H1 (cell line): ENCODE measurements around the gene SGCD. TPM values are rescaled to one million over a fixed set of nuclear protein-coding genes. Genes with fewer than 3 reads are reported as not detected.
"Not testable (repeated sequence)": the region's sequence is repeated elsewhere in the genome, so short reads cannot be mapped to it uniquely, and the experiment has no call there.

Experiments
- CTCF ChIA-PET: fragments of 300-600 bp; sonication (Branson Sonifier 250); formaldehyde crosslinking; loops from one replicate; lab custom pipeline; 2021; ENCODE audit not compliant: partially characterized antibody; lab: Charles Lee
- POLR2A ChIA-PET: fragments of 300-600 bp; sonication (Branson Sonifier 250); formaldehyde crosslinking; loops from one replicate; lab custom pipeline; 2021; ENCODE audit warnings: inconsistent platforms; ENCODE audit not compliant: partially characterized antibody; lab: Charles Lee
- DNase-seq, 2 experiments: peaks; one replicate each; pipeline versions ENCODE4 v3.0.0 to v3.0.0-alpha.2; 2010 to 2022; ENCODE audit warnings: low spot score in 2 of 2, low read depth in 1 of 2, mixed read lengths in 1 of 2
- FAIRE-seq: peaks from 2 replicates; lab custom pipeline; 2011; peaks lifted over from hg19 to GRCh38; lab: Jason Lieb, UNC
- H2AFZ ChIP-seq: 2 replicates; pipeline ENCODE4 v1.8.1; 2012; ENCODE audit warnings: low read length, inconsistent platforms
- H2AK5ac ChIP-seq: 2 replicates; pipeline ENCODE4 v1.6.1; 2013; ENCODE audit warnings: low read depth, low read length
- H2BK120ac ChIP-seq: replicated peaks from 2 replicates; pipeline ENCODE3; 2013; ENCODE audit warnings: low read depth, low read length, inconsistent platforms
- H2BK12ac ChIP-seq: 2 replicates; pipeline ENCODE4 v1.6.1; 2013; ENCODE audit warnings: low read depth, low read length
- H2BK15ac ChIP-seq: 2 replicates; pipeline ENCODE4 v1.6.1; 2013; ENCODE audit warnings: low read length
- H2BK20ac ChIP-seq: 2 replicates; pipeline ENCODE4 v1.6.1; 2013; ENCODE audit warnings: low read length
- H2BK5ac ChIP-seq: 2 replicates; pipeline ENCODE4 v1.6.1; 2013; ENCODE audit warnings: low read depth, low read length
- H3K14ac ChIP-seq: 2 replicates; pipeline ENCODE4 v1.6.1; 2013; ENCODE audit warnings: inconsistent platforms; ENCODE audit not compliant: insufficient read length
- H3K18ac ChIP-seq: 2 replicates; pipeline ENCODE4 v1.6.1; 2013; ENCODE audit warnings: low read length; ENCODE audit errors: extremely low read depth
- H3K23ac ChIP-seq: 2 replicates; pipeline ENCODE4 v1.6.1; 2013; ENCODE audit warnings: inconsistent platforms; ENCODE audit not compliant: insufficient read length
- H3K23me2 ChIP-seq: 2 replicates; pipeline ENCODE4 v1.6.1; 2013; ENCODE audit warnings: low read depth, low read length
- H3K27ac ChIP-seq: 2 replicates; pipeline ENCODE4 v1.6.1; 2011; ENCODE audit warnings: low read depth, low read length, inconsistent platforms
- H3K27me3 ChIP-seq, 4 experiments: replicated peaks in 1 of 4; 1 replicate in 1 of 4; 2 replicates in 3 of 4; pipeline versions ENCODE4 v1.6.1 to v1.8.1; 2011 to 2013; ENCODE audit warnings: low read length in 3 of 4, mild to moderate bottlenecking in 3 of 4, inconsistent platforms in 2 of 4, mixed read lengths in 2 of 4, moderate library complexity in 1 of 4; ENCODE audit not compliant: control insufficient read depth in 3 of 4, insufficient read depth in 3 of 4; ENCODE audit errors: extremely low read depth in 1 of 4
- H3K36me3 ChIP-seq, 4 experiments: 2 replicates each; pipeline versions ENCODE4 v1.6.1 to v1.8.1; 2011 to 2013; ENCODE audit warnings: mild to moderate bottlenecking in 4 of 4, low read length in 3 of 4, moderate library complexity in 2 of 4, control low read depth in 1 of 4, inconsistent platforms in 1 of 4; ENCODE audit not compliant: insufficient read depth in 4 of 4, control insufficient read depth in 2 of 4
- H3K4ac ChIP-seq: replicated peaks from 2 replicates; pipeline ENCODE3; 2013; ENCODE audit warnings: low read length, low read depth, mixed read lengths, inconsistent platforms; ENCODE audit not compliant: insufficient read length
- H3K4me1 ChIP-seq, 4 experiments: replicated peaks in 1 of 4; 1 replicate in 1 of 4; 2 replicates in 3 of 4; pipeline versions ENCODE4 v1.6.1 to v1.8.1; 2011 to 2013; ENCODE audit warnings: low read length in 3 of 4, inconsistent platforms in 2 of 4, mixed read lengths in 1 of 4; ENCODE audit not compliant: insufficient read depth in 4 of 4, control insufficient read depth in 3 of 4
- H3K4me2 ChIP-seq, 2 experiments: 2 replicates each; pipeline versions ENCODE4 v1.6.1 to v1.8.1; 2011 to 2013; ENCODE audit warnings: low read depth in 2 of 2, low read length in 2 of 2, control low read depth in 1 of 2, inconsistent platforms in 1 of 2, mild to moderate bottlenecking in 1 of 2; ENCODE audit not compliant: insufficient read depth in 1 of 2
- H3K4me3 ChIP-seq, 4 experiments: fragments of 200-600, 300-600 bp in 1 of 4; sonication (generic), shearing (Covaris generic), sonication (Bioruptor Twin) in 1 of 4; 2 replicates each; pipeline versions ENCODE4 v1.5.1 to v1.8.1; 2011 to 2016; ENCODE audit warnings: low read length in 4 of 4, low read depth in 3 of 4, control low read depth in 2 of 4, inconsistent platforms in 2 of 4, mild to moderate bottlenecking in 2 of 4, mixed read lengths in 1 of 4, moderate library complexity in 1 of 4; ENCODE audit not compliant: insufficient read depth in 2 of 4; ENCODE audit errors: extremely low read depth in 1 of 4
- H3K56ac ChIP-seq: replicated peaks from 2 replicates; pipeline ENCODE3; 2013; ENCODE audit warnings: low read depth, mild to moderate bottlenecking, mixed read lengths, low read length, inconsistent platforms; ENCODE audit not compliant: insufficient read length
- H3K79me1 ChIP-seq: 2 replicates; pipeline ENCODE4 v1.6.1; 2013; ENCODE audit warnings: low read depth, low read length, control low read depth
- H3K79me2 ChIP-seq, 2 experiments: 2 replicates each; pipeline versions ENCODE4 v1.6.1 to v1.8.1; 2012 to 2013; ENCODE audit warnings: low read length in 2 of 2, mild to moderate bottlenecking in 2 of 2, inconsistent platforms in 1 of 2; ENCODE audit not compliant: insufficient read depth in 2 of 2, control insufficient read depth in 1 of 2
- H3K9ac ChIP-seq, 4 experiments: replicated peaks in 1 of 4; 1 replicate in 1 of 4; 2 replicates in 3 of 4; pipeline versions ENCODE4 v1.6.1 to v1.8.1; 2011 to 2013; ENCODE audit warnings: low read depth in 3 of 4, low read length in 3 of 4, control low read depth in 2 of 4, mild to moderate bottlenecking in 2 of 4, moderate library complexity in 2 of 4, inconsistent platforms in 1 of 4; ENCODE audit errors: extremely low read depth in 1 of 4
- H3K9me3 ChIP-seq, 2 experiments: 2 replicates each; pipeline versions ENCODE4 v1.6.1 to v1.8.1; 2012 to 2013; ENCODE audit warnings: mild to moderate bottlenecking in 2 of 2, moderate library complexity in 2 of 2, control low read depth in 1 of 2, inconsistent platforms in 1 of 2, low read depth in 1 of 2, low read length in 1 of 2, mixed read lengths in 1 of 2; ENCODE audit not compliant: insufficient read depth in 2 of 2
- H4K20me1 ChIP-seq, 2 experiments: replicated peaks in 1 of 2; 2 replicates each; pipeline versions ENCODE3 to v1.8.1; 2011 to 2013; ENCODE audit warnings: inconsistent platforms in 2 of 2, low read length in 2 of 2, mild to moderate bottlenecking in 1 of 2; ENCODE audit not compliant: insufficient read depth in 2 of 2, control insufficient read depth in 1 of 2
- H4K5ac ChIP-seq: 2 replicates; pipeline ENCODE4 v1.6.1; 2013; ENCODE audit warnings: low read length, low read depth, mixed read lengths, inconsistent platforms; ENCODE audit not compliant: insufficient read length
- H4K8ac ChIP-seq: 2 replicates; pipeline ENCODE4 v1.8.0; 2013; ENCODE audit warnings: mild to moderate bottlenecking, moderate library complexity, low read length, inconsistent platforms; ENCODE audit not compliant: insufficient read depth; ENCODE audit errors: extremely low read depth
- H4K91ac ChIP-seq: replicated peaks from 2 replicates; pipeline ENCODE3; 2013; ENCODE audit warnings: low read length, mixed read lengths, inconsistent platforms; ENCODE audit not compliant: insufficient read length
- WGBS, 2 experiments: shearing (Covaris generic) in 1 of 2; methylation state at CpG; one replicate each; pipeline versions ENCODE4 v1.1.6 to v1.1.7; 2013 to 2015; ENCODE audit warnings: low lambda C conversion rate in 2 of 2, mixed read lengths in 2 of 2, inconsistent platforms in 1 of 2, low coverage in 1 of 2, missing lambda C conversion rate in 1 of 2; ENCODE audit not compliant: insufficient replicate concordance in 2 of 2, insufficient coverage in 1 of 2, insufficient read length in 1 of 2; ENCODE audit errors: extremely low coverage in 1 of 2, missing lambda C conversion rate in 1 of 2; 5-methylcytosine and 5-hydroxymethylcytosine counted together
- polyA plus RNA-seq, 7 experiments: library from polyadenylated mRNA; depleted of rRNA in 3 of 7; stranded (reverse) in 5 of 7; unstranded in 2 of 7; fragments of >200 nt in 5 of 7; fragments of 200-250 nt in 2 of 7; gene quantifications; 1 replicate in 5 of 7; 2 replicates in 1 of 7; 4 replicates in 1 of 7; pipeline versions ENCODE4 v1.2.1 to v1.2.3, GENCODE V29; 2011 to 2013; ENCODE audit warnings: missing spikeins in 2 of 7, mixed read lengths in 2 of 7
- total RNA-seq: library from RNA; stranded (reverse); fragmentation: NEBNext Ultra II Directional; extraction: Animal tissue kit (Norgen Biotek cat#: 25700); gene quantifications from 2 replicates; pipeline ENCODE4 v1.2.1, GENCODE V29; 2021

SGCD gene
- total and polyA plus RNA-seq, 2 of the 8 experiments (the other 6 are each of a cell fraction or from before 2014, with no cell fraction given): 0.04 to 0.08 TPM

- H2BK20ac ChIP-seq, H2BK15ac ChIP-seq, H3K23ac ChIP-seq, H2AFZ ChIP-seq, H4K91ac ChIP-seq, H3K79me1 ChIP-seq, POLR2A ChIA-PET, H3K4me1 ChIP-seq, H3K9ac ChIP-seq, H3K36me3 ChIP-seq, H3K23me2 ChIP-seq, H3K4me2 ChIP-seq, DNase-seq, H3K27me3 ChIP-seq, H2BK12ac ChIP-seq, H2BK5ac ChIP-seq, FAIRE-seq, H3K27ac ChIP-seq, H4K20me1 ChIP-seq, H3K56ac ChIP-seq, H2AK5ac ChIP-seq, H3K14ac ChIP-seq, H3K4ac ChIP-seq, H3K18ac ChIP-seq, H3K4me3 ChIP-seq, H3K9me3 ChIP-seq, H4K8ac ChIP-seq, H2BK120ac ChIP-seq, H3K79me2 ChIP-seq: not testable (repeated sequence)
- CTCF ChIA-PET: interaction anchor here (5.4 kb wide), 1 partner anchor 148 kb away, joined by 24 read pairs; no protein-coding TSS in a partner anchor
- peak overlapping the region; percentile 60 for H4K5ac ChIP-seq
- no CpG with 5 or more reads among the region's 3 CpGs for WGBS, 2 experiments
Measured at GRCh38 chr5:156666686-156667085, 339.7 kb downstream of the SGCD start.
